Ascending aorta (tissue), 2 donors: ENCODE results near the gene TSPYL6. TPM values are rescaled to one million over a fixed set of nuclear protein-coding genes. Genes with fewer than 3 reads are reported as not detected.

Experiments used
- DNase-seq, 2 donors: peaks; one replicate each; pipeline ENCODE4 v3.0.0-alpha.2; 2019; ENCODE audit warnings: low spot score in 2 of 2
- H3K27ac ChIP-seq, 2 donors: fragments of 200-600 bp; sonication (generic); one replicate each; pipeline ENCODE4 v1.5.1; 2016 to 2017; ENCODE audit warnings: mild to moderate bottlenecking in 1 of 2
- H3K27me3 ChIP-seq: fragments of 200-600 bp; sonication (generic); one replicate; pipeline ENCODE4 v1.5.1; 2017
- H3K36me3 ChIP-seq, 2 donors: fragments of 200-600 bp; sonication (generic); one replicate each; pipeline ENCODE4 v1.5.1; 2016
- H3K4me1 ChIP-seq, 2 donors: fragments of 200-600 bp; sonication (generic); one replicate each; pipeline ENCODE4 v1.5.1; 2016 to 2017; ENCODE audit warnings: mild to moderate bottlenecking in 1 of 2
- H3K4me3 ChIP-seq, 2 donors: fragments of 200-600 bp; sonication (generic); one replicate each; pipeline ENCODE4 v1.5.1; 2016 to 2017; ENCODE audit warnings: mild to moderate bottlenecking in 1 of 2
- H3K9me3 ChIP-seq, 2 donors: fragments of 200-600 bp; sonication (generic); one replicate each; pipeline ENCODE4 v1.5.1; 2016
- CTCF ChIP-seq, 3 experiments: fragments of 200-600 bp in 2 of 3; fragments of 450-650 bp in 1 of 3; sonication (generic) in 2 of 3; IDR thresholded peaks; one replicate each; pipeline ENCODE4 v1.5.1; 2016 to 2019; ENCODE audit warnings: antibody characterized with exemption in 3 of 3, mild to moderate bottlenecking in 1 of 3, moderate library complexity in 1 of 3
- intact Hi-C: fragments of 100-400 bp; cut with DNase I; formaldehyde crosslinking; loops from one replicate; pipeline ENCODE4 v1.15.1; 2023
- total RNA-seq: library from RNA; depleted of rRNA; stranded (reverse); fragments of >200 nt; gene quantifications from one replicate; pipeline ENCODE4 v1.1.0, GENCODE V29; 2016

TSPYL6 gene
- total RNA-seq, 1 donor from 2014 or later: not detected

- H3K4me1 ChIP-seq: no peaks in the 10 kb centered on the region
- no peak for TF ChIP-seq CTCF (IDR thresholded peaks at IDR 0.05)
- no peaks in the 10 kb centered on the region for H3K27me3 ChIP-seq
- peak overlapping the region in 1 of 2 donors; percentile 18 for H3K4me3 ChIP-seq
- no peak overlapping the region for H3K27ac ChIP-seq
- intact Hi-C loops: no loop called here
- DNase-seq: no peak
- H3K9me3 ChIP-seq: no peaks in the 10 kb centered on the region
- H3K36me3 ChIP-seq: no peaks in the 10 kb centered on the region
Observed at GRCh38 chr2:54289917-54290316, 33.9 kb upstream of the TSPYL6 start.

GRCh38 chr2:54287532-54287931 lies 31.5 kb upstream of the TSPYL6 start:
- Histone ChIP-seq H3K4me3 (no peak overlapping the region), H3K27me3 (no peaks in the 10 kb centered on the region), H3K27ac (no peak overlapping the region), H3K36me3 (no peaks in the 10 kb centered on the region), H3K9me3 (no peaks in the 10 kb centered on the region), H3K4me1 (no peaks in the 10 kb centered on the region)
- intact Hi-C loops: no loop called here
- TF ChIP-seq CTCF (IDR thresholded peaks at IDR 0.05): no peak
- no peak for DNase-seq

GRCh38 chr2:54285451-54285850 lies 29.4 kb upstream of the TSPYL6 start:
- no peak for TF ChIP-seq CTCF (IDR thresholded peaks at IDR 0.05)
- Histone ChIP-seq H3K4me3 (no peak overlapping the region), H3K4me1 (no peaks in the 10 kb centered on the region), H3K9me3 (no peaks in the 10 kb centered on the region), H3K27ac (no peak overlapping the region), H3K36me3 (no peaks in the 10 kb centered on the region), H3K27me3 (no peaks in the 10 kb centered on the region)
- DNase-seq: no peak
- intact Hi-C loops: no loop called here

- TF ChIP-seq CTCF (IDR thresholded peaks at IDR 0.05): no peak
- no peak overlapping the region for H3K4me3 ChIP-seq
- no peaks in the 10 kb centered on the region for H3K4me1 ChIP-seq
- no peaks in the 10 kb centered on the region for H3K9me3 ChIP-seq
- DNase-seq: no peak
- intact Hi-C loops: no loop called here
- no peak overlapping the region for H3K27ac ChIP-seq
- no peaks in the 10 kb centered on the region for H3K27me3 ChIP-seq
- no peaks in the 10 kb centered on the region for H3K36me3 ChIP-seq
Observed at GRCh38 chr2:54284826-54285225, 28.8 kb upstream of the TSPYL6 start.

GRCh38 chr2:54279385-54279784 lies 23.4 kb upstream of the TSPYL6 start:
- Histone ChIP-seq H3K4me1 (no peaks in the 10 kb centered on the region), H3K36me3 (no peaks in the 10 kb centered on the region), H3K9me3 (no peaks in the 10 kb centered on the region), H3K4me3 (no peak overlapping the region), H3K27me3 (no peaks in the 10 kb centered on the region), H3K27ac (no peak overlapping the region)
- intact Hi-C loops: no loop called here
- no peak for TF ChIP-seq CTCF (IDR thresholded peaks at IDR 0.05)
- no peak for DNase-seq

GRCh38 chr2:54275541-54275940 lies 19.5 kb upstream of the TSPYL6 start:
- no peak for TF ChIP-seq CTCF (IDR thresholded peaks at IDR 0.05)
- Histone ChIP-seq H3K27ac (no peak overlapping the region), H3K36me3 (no peaks in the 10 kb centered on the region), H3K9me3 (no peaks in the 10 kb centered on the region), H3K4me1 (no peaks in the 10 kb centered on the region), H3K4me3 (no peak overlapping the region), H3K27me3 (no peaks in the 10 kb centered on the region)
- intact Hi-C loops: no loop called here
- DNase-seq: no peak
